KBM-7 (cell line): Measurements from ENCODE around the gene MAFB.

Experiments
- DNase-seq: peaks from one replicate; pipeline ENCODE4 v3.0.0-alpha.2; 2015
- in situ Hi-C: fragments of 300-500 bp; cut with MboI; formaldehyde crosslinking; loops from 2 replicates; pipeline ENCODE4 v1.14.3; 2020; ENCODE audit warnings: low sequenced_read_pairs, low pct_unique_long_range_greater_than_20kb, mixed read lengths

MAFB gene

DNA sequence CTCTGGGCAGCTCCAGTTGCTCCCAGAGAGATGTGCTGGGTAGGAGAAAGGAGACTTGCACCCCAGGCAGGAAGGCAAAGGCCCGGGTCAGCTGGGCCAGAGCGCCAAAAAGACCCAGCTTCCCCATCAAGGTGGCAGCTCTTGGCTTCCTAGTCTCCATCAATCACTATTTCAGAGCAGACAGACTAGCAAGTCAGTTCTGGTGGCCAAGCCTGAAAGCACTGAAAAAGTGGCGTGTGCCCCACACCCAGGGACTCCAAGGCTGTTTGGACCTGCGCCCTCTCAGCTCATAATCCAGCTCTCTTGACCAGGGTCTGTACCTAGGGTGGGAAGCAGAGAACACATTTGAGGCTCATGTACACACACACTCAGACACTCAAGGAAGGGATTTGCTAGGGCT lies 3.7 kb downstream of the MAFB start:
- no peak for DNase-seq
- in situ Hi-C loops: no loop called here

DNA sequence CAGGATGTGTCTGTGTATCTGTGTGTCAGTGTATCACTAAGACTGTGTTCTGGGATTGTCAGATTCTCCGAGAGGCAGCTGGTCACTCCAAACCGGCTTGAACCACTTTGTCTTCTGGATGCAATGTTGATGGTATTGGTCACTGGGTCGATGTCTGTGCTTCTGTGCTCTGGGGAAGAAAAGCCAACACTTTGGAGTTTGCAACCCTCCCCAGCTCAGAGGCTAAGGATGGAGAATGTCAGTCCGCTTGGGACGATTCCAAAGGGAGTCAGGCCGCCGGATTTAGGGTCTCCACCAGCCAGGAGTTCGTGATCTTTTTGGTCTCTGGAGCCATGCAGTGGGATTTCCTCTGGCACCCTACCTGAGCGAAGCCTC lies 5.2 kb downstream of the MAFB start:
- in situ Hi-C loops: no loop called here
- no peak for DNase-seq

DNA sequence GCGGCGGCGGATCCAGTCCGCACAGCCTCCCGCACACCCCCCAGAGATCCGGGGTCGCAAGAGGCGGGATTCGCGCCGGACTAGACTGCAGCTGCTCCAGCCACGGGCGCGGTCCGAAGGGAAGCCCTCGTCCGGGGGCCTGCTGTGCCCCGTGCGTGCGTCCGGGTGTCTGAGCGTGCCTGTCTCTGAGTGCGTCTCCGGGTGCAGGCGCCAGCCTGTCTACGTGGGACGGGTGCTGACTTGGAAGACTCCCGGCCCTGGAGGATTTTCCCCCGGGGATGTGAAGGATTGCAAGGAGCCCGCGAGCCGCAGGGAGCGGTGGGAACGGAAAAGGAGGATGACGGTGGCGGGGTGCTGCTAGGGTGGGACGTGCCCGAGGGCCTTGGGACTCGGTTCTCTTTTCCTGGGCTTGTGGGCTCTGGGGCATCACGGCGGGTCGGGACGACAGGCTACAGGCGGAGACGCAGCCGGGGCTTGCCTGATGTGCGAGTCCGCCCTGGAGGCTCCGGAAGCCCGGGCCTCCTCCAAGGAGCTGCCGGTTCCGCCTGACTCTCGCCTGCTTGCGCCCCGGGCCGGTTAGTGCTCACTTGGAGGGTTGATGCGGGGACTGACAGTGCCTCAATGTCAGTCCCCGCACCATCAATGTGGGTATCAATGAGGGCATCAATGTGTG lies 5.7 kb downstream of the MAFB start:
- DNase-seq: no peak
- in situ Hi-C loops: no loop called here

DNA sequence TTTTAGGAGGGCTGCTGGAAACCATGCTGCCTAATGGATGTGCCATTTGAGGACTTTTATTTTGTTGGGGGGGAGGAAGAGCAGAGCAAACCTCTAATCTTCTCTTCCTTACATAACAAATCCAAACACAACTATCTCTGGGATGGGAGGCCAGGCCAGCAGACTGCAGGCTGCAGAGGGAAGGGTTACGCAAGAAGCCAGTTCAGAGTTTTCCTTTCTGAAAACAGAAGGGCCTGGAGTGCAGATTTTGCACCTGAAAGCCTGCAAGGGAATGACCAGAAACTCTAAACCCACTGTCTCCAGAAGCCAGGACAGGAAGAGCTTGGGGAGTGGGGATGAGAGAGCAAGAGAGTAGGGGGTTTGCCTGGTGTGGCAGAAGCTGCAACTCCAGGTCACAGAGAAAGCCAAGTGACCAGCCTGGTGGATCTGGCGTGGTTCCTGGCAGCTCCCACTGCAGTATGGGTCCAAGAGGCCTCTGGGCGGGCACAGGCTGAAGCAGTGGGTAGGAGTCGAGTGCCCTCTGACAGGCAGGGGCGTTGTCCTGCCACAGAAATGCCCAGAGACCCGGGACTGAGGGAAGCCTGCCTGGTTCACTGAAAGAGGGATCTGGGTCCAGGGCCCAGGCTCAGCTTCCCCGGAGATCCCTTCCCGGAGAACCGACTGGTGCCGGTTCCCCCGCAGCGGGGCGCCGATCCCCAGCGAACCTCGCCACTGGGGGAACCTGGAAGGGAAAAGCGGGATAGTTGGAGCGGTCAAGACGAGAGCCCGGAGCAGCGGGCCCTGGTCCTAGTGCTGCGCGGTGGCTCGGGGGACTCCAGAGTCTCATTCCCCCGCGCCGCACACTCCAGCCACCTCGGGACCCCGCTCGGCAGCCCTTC lies 6.7 kb downstream of the MAFB start:
- DNase-seq: no peak
- in situ Hi-C loops: no loop called here

DNA sequence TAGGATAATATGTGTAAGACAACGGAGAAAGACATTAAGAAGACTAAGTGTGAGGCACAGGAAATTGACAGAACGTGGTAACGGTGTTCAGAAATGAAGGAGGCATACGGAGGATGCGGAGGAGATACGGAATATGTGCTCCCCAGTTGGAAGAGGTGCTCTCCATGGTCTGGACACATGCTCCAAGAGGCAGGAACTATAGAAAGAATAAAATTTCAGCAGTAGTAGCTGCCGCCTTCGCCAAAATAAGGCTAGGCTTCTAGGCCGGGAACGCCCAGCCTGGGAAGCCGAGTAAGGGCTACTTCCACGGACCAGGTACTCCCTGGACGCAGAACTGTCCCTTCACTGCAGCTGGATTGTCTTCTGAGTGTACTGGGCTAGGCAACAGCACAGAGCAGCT lies 7.4 kb downstream of the MAFB start:
- DNase-seq: no peak
- in situ Hi-C loops: no loop called here

DNA sequence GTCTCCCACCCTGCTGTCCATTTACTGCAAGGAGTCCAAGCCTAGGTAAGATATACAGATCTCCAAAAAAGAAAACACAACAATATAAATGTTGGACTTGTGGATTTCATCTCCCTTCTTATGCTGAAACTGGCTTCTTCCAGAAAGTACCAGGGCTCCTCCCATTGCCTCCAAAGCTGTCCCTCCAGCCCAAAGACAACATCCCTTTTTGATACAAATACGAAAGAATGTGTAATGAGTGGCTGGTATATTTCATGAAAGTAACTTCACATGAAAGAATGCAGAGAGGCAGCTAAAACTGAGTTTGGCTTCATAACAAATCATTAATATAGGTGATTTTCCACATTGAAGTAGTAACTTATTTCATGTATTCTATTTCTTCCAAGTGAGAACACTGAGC lies 7.9 kb downstream of the MAFB start:
- in situ Hi-C loops: no loop called here
- no peak for DNase-seq

DNA sequence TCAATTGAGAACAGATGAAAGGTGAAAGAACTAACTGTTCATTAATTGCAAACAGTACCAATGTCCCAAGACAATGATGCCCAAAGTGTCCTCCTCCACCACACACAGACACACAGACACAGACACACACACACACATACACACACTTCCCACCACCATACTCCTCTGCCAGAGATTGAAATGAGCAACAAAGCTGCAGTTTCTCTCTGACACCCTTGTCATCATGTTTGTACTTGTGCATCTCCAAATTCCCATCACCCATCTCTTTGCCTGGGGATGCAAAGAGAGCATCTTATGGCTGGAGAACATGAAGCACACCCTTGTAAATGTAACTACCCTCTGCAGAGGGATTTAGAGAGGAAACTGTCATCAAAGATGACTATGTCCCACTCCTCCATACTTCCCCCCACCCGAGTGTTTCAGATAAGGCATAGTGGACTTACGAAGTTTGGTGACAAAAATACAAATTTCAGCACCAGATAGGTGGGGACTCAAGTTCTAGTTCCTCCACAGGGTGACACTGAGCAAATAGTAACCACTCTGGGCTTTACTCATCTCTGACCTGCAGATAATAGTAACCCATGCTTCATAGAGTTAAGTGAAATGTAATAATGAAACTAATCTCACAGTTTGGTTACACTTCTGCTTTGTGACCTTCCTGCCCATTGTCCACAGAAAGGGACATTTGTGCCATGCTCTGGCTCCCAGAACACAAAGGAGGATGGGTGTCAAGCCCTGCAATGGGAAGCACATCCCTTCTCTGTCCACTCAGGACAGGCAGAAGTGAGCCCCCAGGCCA lies 8.7 kb downstream of the MAFB start:
- DNase-seq: no peak
- in situ Hi-C loops: no loop called here

DNA sequence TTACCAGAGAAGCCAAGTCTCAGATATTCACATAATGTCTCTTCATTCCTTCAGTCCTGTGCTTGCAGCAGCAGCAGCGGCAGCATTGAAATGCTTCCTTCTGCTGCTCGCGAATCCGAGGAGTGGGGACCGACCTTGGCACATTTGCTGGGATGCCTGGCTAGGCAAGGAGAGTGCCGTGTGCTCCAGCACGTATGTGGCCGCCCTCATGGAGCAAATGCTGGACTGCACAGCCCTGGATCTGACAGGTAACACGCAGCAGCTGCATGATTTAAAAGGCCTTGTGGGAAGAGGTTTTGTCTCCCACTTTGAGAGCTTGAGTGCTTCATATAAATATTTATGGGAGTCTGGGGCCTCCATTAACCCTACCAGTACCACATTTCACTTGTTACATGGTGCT lies 9.9 kb downstream of the MAFB start:
- no peak for DNase-seq
- in situ Hi-C loops: no loop called here

DNA sequence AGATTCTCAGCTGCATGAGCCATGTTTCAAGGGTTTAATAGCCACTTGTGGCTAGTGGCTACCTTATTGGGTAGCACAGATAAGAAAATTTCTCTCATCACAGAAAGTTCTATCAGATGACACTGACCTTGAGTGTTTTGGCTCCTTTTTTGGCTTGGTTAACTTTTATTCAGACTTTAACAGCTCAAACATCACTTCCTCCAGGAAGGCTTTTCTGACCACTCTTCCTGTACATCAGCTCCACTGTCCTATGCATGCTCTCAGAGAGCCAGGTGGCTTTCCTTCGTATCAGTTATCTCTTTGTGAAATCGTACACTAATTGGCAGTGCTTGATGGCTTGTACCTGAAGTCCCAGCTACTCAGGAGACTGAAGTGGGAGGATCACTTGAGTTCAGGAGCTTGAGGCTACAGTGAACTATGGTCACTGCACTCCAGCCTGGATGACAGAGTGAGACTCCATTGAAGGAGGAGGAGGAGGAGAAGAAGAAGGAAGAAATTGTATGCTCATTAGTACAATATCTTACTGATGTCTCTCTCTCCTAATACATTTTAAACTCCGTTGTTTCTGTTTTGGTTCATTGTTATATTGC lies 10.7 kb downstream of the MAFB start:
- no peak for DNase-seq
- in situ Hi-C loops: no loop called here

DNA sequence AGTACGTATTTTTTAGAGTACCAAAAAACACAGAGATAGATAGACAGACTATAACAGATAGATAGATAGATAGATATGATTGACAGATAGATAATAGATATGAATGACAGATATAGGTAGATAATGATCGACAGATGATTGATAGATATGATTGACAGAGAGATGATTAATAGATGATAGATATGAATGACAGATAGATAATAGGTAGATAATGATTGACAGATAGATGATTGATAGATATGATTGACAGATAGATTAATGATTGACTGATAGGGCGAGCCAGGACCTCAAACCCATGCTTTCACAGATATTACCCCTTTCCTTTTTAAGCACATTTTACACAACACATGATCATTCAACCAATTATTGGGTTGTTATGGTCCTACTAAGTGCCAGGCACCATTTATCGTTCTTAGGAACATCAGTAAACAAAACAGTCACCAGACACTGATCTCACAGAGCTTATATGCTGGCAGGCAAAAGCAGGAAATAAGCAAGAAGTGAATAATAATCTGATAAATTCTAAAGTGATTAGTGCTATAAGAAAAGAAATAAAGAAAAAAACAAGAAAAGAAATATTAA lies 11.6 kb downstream of the MAFB start:
- in situ Hi-C loops: no loop called here
- DNase-seq: no peak

DNA sequence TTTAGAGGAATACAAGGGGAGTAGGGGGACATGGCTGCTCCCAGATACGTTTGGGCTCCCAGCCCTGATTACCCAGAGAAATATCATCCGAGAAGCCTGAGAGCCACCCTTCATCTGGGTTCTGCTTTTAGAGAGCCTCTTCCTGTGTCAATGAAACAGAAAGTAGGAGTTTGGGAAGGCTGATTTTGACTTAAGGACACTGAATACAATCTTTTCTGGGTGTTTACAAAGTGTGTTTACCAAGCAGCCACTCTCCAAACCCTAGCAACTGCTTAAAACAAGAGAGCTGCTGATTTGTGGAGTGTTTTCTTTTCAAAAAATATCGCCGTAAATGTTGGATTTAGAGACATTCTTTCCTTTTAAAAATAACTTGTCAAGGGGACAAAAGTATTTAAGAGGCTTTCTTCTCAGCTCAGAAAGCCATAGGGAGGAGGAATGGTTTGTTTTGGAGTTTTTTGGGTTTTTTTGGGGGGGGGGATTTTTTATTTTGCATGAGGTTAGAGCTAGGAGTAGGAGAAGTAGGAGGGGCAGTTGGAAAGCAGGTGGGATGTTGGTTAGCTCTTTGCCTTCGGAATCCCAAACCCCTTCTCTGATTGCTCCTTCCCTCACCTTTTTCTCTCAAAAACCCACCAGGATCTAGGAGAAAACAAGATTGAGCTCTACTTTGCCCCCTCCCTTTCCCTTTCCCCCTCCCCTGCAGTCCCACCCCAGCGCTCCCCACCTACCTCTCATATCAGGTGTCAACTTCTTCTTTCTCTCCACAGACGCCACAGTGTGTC lies 12.4 kb downstream of the MAFB start:
- in situ Hi-C loops: no loop called here
- DNase-seq: no peak

DNA sequence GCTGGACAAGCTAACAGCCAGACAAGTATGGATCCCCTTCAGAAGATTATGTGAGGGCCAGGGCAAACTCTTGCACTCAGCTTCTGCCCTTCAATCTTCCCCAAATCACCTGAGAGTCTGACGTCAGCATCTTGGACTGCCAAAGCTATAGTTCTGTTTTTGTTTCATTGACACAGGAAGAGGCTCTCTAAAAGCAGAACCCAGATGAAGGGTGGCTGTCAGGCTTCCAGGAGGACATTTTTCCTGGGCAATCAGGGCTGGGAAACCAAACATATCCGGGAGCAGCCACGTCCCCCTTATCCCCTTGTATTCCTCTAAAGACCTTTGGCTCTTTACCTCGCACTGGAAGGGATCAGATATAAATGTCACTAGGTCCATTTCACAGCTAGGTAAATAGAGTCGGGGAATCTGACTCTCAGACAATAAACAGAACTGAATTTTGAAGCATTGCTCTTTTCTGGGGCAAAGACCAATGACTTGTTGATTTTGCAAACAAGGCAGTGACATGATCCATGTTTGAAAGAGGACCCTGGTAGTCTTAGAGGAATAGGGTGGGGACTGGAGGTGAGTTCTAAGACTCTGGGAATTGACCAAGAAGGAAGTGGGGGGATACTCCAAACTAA lies 13.3 kb downstream of the MAFB start:
- no peak for DNase-seq
- in situ Hi-C loops: no loop called here

DNA sequence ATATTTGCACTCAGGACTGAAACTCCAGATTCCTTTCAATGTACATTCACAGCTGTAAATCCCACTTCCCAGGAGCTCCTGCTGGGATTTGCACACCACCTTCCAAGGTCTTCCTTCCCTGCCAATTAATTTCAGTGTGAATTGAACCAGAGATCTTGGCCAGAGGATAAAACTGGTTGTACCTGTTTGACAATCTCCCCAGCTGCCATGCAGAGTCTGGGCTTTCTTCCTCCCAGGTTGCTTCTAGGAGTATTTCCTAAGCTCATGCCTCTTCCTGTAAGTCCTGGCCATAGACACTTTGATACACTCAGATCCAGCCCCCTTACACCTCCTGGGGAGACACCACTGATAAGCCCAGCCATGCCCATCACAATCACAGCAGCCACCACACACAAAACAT lies 15.6 kb downstream of the MAFB start:
- in situ Hi-C loops: no loop called here
- DNase-seq: no peak

DNA sequence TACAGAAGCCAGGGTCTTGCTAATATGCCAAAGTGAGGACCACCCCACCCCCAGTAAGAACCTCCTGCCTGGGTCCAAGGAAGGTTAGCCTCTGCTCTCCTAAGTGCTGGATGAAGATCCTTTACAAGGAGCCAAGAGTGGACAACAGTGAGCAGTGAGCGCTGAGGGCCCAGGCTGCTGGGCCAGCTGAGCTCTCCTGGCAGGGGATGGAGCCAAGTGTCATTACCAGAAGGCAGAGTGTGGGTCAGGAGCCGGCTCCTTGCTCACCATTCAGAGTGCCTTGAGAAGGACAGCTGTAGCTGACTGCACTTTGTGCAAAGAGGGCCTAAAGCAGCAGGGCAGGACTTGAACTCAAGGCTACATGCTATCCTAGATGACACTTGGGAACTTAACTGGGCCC lies 16.9 kb downstream of the MAFB start:
- in situ Hi-C loops: no loop called here
- DNase-seq: no peak

DNA sequence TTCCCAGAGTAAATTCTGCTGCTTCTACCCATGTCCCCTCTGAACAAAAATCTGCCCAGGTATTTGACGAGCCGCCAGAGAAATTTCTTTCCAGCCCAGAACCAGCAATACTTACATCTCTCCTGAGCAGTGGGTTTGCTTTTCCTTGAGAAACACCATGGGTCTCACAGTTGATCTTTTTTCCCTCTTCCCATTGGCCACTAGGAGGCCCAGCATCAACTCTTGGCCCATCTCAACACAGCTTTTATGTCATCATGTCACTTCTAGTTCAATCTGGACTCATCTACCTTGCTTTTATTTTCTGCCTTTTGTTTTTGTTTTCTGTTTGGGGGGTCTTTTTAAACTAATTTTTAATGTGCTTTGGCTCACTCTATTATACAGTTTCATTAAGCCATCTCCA lies 18.8 kb downstream of the MAFB start:
- in situ Hi-C loops: no loop called here

DNA sequence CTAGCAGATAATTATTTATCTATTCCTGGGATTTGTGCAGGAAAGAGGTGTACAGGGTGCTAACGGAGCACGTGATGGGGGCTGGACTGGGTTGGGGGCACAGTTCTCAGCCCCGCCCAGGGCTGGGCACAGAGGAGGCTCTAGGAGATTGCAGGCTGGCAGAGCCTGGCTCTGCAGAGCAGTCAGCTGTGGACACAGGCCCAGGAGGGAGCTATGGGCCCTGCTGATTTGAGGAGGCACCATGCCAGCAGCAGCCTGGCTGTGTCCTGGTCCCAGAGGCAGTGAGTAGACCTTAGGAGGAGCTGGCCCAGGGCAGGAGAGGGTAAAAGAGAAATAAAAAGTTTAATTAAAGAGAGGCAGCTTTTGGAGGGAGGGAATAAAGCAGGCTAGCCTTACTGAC lies 19.3 kb downstream of the MAFB start:
- in situ Hi-C loops: no loop called here

More for the DNA sequence above, 18.8 kb downstream of the MAFB start:
- DNase-seq: no peak

DNA sequence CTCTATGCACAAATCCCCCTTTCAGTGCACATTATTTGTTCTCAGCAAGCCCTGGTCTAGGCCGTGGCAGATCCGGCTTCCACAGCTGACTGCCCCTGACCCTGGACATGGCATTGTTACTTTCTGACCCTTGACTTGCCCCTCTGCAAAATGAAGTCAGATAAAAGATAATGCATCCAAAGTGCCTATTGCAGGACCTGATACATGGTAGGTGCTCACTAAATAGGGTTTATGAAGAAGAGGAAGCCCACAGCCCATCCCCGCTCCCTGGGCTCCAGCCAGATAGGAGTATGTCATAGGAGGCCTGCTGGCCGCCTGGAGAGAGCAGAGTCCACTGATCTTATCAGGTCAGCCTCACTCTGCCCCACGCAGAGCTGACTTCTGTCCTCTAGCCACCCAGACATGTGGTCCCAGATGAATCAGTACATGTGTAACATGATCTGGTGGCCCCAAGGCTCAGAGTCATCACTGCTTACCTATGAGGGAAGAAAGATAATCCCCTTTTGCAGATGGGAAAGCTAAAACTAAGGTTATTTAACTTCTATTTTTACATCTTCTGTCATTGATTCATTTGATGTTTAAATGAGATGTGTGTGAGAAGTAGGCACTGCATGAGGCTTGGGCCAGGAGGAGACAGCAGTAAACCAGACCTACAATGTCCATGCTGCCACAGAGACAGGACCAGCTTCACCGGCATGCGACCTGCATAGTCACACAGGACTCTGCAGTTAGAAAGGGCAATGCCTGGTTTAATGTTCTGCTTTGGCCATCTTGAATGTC lies 20.4 kb downstream of the MAFB start:
- in situ Hi-C loops: no loop called here
- no peak for DNase-seq

More for the DNA sequence above, 19.3 kb downstream of the MAFB start:
- no peak for DNase-seq

DNA sequence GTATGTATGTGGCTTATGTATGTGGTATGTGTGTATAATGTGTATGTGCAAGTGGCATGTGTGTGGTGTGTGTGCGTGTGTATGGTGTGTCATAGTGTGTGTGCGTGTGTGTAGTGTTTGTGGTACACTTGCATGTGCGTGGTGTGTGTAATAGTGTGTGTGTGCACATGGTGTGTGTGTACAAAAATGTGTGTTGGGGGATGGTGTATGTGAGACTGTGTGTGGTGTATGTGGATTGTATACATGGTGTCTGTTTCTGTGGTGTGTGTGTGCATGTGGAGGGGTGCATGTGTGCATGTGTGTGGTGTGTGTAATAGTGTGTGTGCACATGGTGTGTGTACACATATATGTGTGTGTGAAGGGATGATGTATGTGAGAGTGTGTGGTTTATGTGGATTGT lies 21.5 kb downstream of the MAFB start:
- in situ Hi-C loops: no loop called here
- DNase-seq: no peak
